ENCODE results near the gene ST7. TPM values are rescaled to one million over a fixed set of nuclear protein-coding genes. Genes with fewer than 3 reads are reported as not detected.

The ST7 gene
- total RNA-seq, 2 donors from 2014 or later = 6.1 to 8.0 TPM

- Mint-ChIP-seq H3K27ac (no peak overlapping the region), H3K36me3 (ENCODE audit: low read depth) (peaks cover 2% of the 10 kb centered on the region), H3K4me1 (peaks cover 6% of the 10 kb centered on the region), H3K4me3 (no peak overlapping the region), H3K27me3 (no peaks in the 10 kb centered on the region)
- H3K9me3 ChIP-seq (ENCODE audit: control insufficient read depth, low read length, poor library complexity, severe bottlenecking) = no peaks in the 10 kb centered on the region
- ATAC-seq (no peak), DNase-seq (no peak)
Measured at GRCh38 chr7:117096942-117097341, 143.6 kb downstream of the ST7 start.

- no peaks in the 10 kb centered on the region for H3K27me3 Mint-ChIP-seq
- no peak overlapping the region for H3K4me3 Mint-ChIP-seq
- H3K9me3 ChIP-seq (ENCODE audit: control insufficient read depth, low read length, poor library complexity, severe bottlenecking) = no peaks in the 10 kb centered on the region
- peaks cover 4% of the 10 kb centered on the region for H3K36me3 Mint-ChIP-seq (ENCODE audit: low read depth)
- no peak overlapping the region for H3K27ac Mint-ChIP-seq
- ATAC-seq (no peak), DNase-seq (no peak)
- peaks cover 6% of the 10 kb centered on the region for H3K4me1 Mint-ChIP-seq
Measured at GRCh38 chr7:117097860-117098259, 144.6 kb downstream of the ST7 start.

- Mint-ChIP-seq H3K36me3 (ENCODE audit: low read depth) (peaks cover 4% of the 10 kb centered on the region), H3K27ac (no peak overlapping the region), H3K4me3 (no peak overlapping the region), H3K4me1 (peaks cover 6% of the 10 kb centered on the region), H3K27me3 (no peaks in the 10 kb centered on the region)
- DNase-seq (no peak), ATAC-seq (no peak)
- no peaks in the 10 kb centered on the region for H3K9me3 ChIP-seq (ENCODE audit: control insufficient read depth, low read length, poor library complexity, severe bottlenecking)
Measured at GRCh38 chr7:117098457-117098856, 145.2 kb downstream of the ST7 start.

GRCh38 chr7:117101026-117101425 is 147.7 kb downstream of the ST7 start:
- no peak for DNase-seq
- no peaks in the 10 kb centered on the region for H3K9me3 ChIP-seq (ENCODE audit: control insufficient read depth, low read length, poor library complexity, severe bottlenecking)
- Mint-ChIP-seq H3K27me3 (no peaks in the 10 kb centered on the region), H3K36me3 (ENCODE audit: low read depth) (peaks cover 4% of the 10 kb centered on the region), H3K4me1 (no peaks in the 10 kb centered on the region), H3K4me3 (no peak overlapping the region), H3K27ac (no peak overlapping the region)
- no peak for ATAC-seq

- peaks cover 12% of the 10 kb centered on the region for H3K4me1 Mint-ChIP-seq
- peak overlapping the region; percentile 91 for H3K27ac Mint-ChIP-seq
- no peak overlapping the region for H3K4me3 Mint-ChIP-seq
- ATAC-seq (peak; percentile 99), DNase-seq (peak in 2 of 3 donors; percentile 15 to 32)
- no peaks in the 10 kb centered on the region for H3K27me3 Mint-ChIP-seq
- H3K9me3 ChIP-seq (ENCODE audit: control insufficient read depth, low read length, poor library complexity, severe bottlenecking) = no peaks in the 10 kb centered on the region
- H3K36me3 Mint-ChIP-seq (ENCODE audit: low read depth) = peaks cover 2% of the 10 kb centered on the region
Measured at GRCh38 chr7:117110480-117111315, 157.4 kb downstream of the ST7 start.

- ATAC-seq (no peak), DNase-seq (no peak)
- H3K4me1 Mint-ChIP-seq = peaks cover 12% of the 10 kb centered on the region
- no peaks in the 10 kb centered on the region for H3K27me3 Mint-ChIP-seq
- peak overlapping the region; percentile 19 for H3K4me3 Mint-ChIP-seq
- H3K36me3 Mint-ChIP-seq (ENCODE audit: low read depth) = peaks cover 2% of the 10 kb centered on the region
- H3K27ac Mint-ChIP-seq = peak overlapping the region; percentile 91
- H3K9me3 ChIP-seq (ENCODE audit: control insufficient read depth, low read length, poor library complexity, severe bottlenecking) = no peaks in the 10 kb centered on the region
Measured at GRCh38 chr7:117111535-117111934, 158.2 kb downstream of the ST7 start.

GRCh38 chr7:117112640-117113039 is 159.3 kb downstream of the ST7 start:
- Mint-ChIP-seq H3K4me1 (peaks cover 12% of the 10 kb centered on the region), H3K27me3 (no peaks in the 10 kb centered on the region), H3K4me3 (no peak overlapping the region), H3K27ac (no peak overlapping the region), H3K36me3 (ENCODE audit: low read depth) (peaks cover 2% of the 10 kb centered on the region)
- no peaks in the 10 kb centered on the region for H3K9me3 ChIP-seq (ENCODE audit: control insufficient read depth, low read length, poor library complexity, severe bottlenecking)
- no peak for DNase-seq
- ATAC-seq = no peak

GRCh38 chr7:117113871-117114270 is 160.6 kb downstream of the ST7 start:
- no peak for DNase-seq
- Mint-ChIP-seq H3K4me3 (no peak overlapping the region), H3K36me3 (ENCODE audit: low read depth) (no peaks in the 10 kb centered on the region), H3K27ac (no peak overlapping the region), H3K27me3 (no peaks in the 10 kb centered on the region), H3K4me1 (peaks cover 9% of the 10 kb centered on the region)
- H3K9me3 ChIP-seq (ENCODE audit: control insufficient read depth, low read length, poor library complexity, severe bottlenecking) = no peaks in the 10 kb centered on the region
- no peak for ATAC-seq

- Mint-ChIP-seq H3K4me1 (peaks cover 9% of the 10 kb centered on the region), H3K4me3 (no peak overlapping the region), H3K27me3 (no peaks in the 10 kb centered on the region), H3K27ac (no peak overlapping the region), H3K36me3 (ENCODE audit: low read depth) (no peaks in the 10 kb centered on the region)
- no peak for DNase-seq
- ATAC-seq = no peak
- H3K9me3 ChIP-seq (ENCODE audit: control insufficient read depth, low read length, poor library complexity, severe bottlenecking) = no peaks in the 10 kb centered on the region
Measured at GRCh38 chr7:117114272-117114671, 161.0 kb downstream of the ST7 start.

- no peaks in the 10 kb centered on the region for H3K4me1 Mint-ChIP-seq
- DNase-seq = no peak
- H3K9me3 ChIP-seq (ENCODE audit: control insufficient read depth, low read length, poor library complexity, severe bottlenecking) = no peaks in the 10 kb centered on the region
- no peak overlapping the region for H3K27ac Mint-ChIP-seq
- no peaks in the 10 kb centered on the region for H3K36me3 Mint-ChIP-seq (ENCODE audit: low read depth)
- ATAC-seq = no peak
- no peaks in the 10 kb centered on the region for H3K27me3 Mint-ChIP-seq
- H3K4me3 Mint-ChIP-seq = no peak overlapping the region
Measured at GRCh38 chr7:117116211-117116610, 162.9 kb downstream of the ST7 start.

- DNase-seq = no peak
- Mint-ChIP-seq H3K4me1 (no peaks in the 10 kb centered on the region), H3K27ac (no peak overlapping the region), H3K4me3 (no peak overlapping the region), H3K27me3 (no peaks in the 10 kb centered on the region), H3K36me3 (ENCODE audit: low read depth) (no peaks in the 10 kb centered on the region)
- no peaks in the 10 kb centered on the region for H3K9me3 ChIP-seq (ENCODE audit: control insufficient read depth, low read length, poor library complexity, severe bottlenecking)
- ATAC-seq = no peak
Measured at GRCh38 chr7:117117172-117117571, 163.9 kb downstream of the ST7 start.

GRCh38 chr7:117118579-117119180 is 165.4 kb downstream of the ST7 start:
- DNase-seq (no peak), ATAC-seq (no peak)
- H3K9me3 ChIP-seq (ENCODE audit: control insufficient read depth, low read length, poor library complexity, severe bottlenecking) = no peaks in the 10 kb centered on the region
- Mint-ChIP-seq H3K4me1 (no peaks in the 10 kb centered on the region), H3K4me3 (no peak overlapping the region), H3K27me3 (no peaks in the 10 kb centered on the region), H3K36me3 (ENCODE audit: low read depth) (no peaks in the 10 kb centered on the region), H3K27ac (no peak overlapping the region)

- Mint-ChIP-seq H3K27ac (no peak overlapping the region), H3K36me3 (ENCODE audit: low read depth) (no peaks in the 10 kb centered on the region), H3K4me1 (no peaks in the 10 kb centered on the region), H3K4me3 (no peak overlapping the region), H3K27me3 (no peaks in the 10 kb centered on the region)
- peak; percentile 54 for ATAC-seq
- DNase-seq = peak; percentile 61 to 75 (median 61)
- H3K9me3 ChIP-seq (ENCODE audit: control insufficient read depth, low read length, poor library complexity, severe bottlenecking) = no peaks in the 10 kb centered on the region
Measured at GRCh38 chr7:117119192-117119924, 166.1 kb downstream of the ST7 start.

Data from T-helper 17 cell (primary cell).